ENCODE results near the gene ASCC2. TPM values are rescaled to one million over a fixed set of nuclear protein-coding genes. Genes with fewer than 3 reads are reported as not detected.
"Not testable (repeated sequence)": the region's sequence is repeated elsewhere in the genome, so short reads cannot be mapped to it uniquely, and the experiment has no call there.

ASCC2 gene
- total and polyA plus RNA-seq, 4 donors: 21.2 to 58.0 (median 39.6) TPM

DNA sequence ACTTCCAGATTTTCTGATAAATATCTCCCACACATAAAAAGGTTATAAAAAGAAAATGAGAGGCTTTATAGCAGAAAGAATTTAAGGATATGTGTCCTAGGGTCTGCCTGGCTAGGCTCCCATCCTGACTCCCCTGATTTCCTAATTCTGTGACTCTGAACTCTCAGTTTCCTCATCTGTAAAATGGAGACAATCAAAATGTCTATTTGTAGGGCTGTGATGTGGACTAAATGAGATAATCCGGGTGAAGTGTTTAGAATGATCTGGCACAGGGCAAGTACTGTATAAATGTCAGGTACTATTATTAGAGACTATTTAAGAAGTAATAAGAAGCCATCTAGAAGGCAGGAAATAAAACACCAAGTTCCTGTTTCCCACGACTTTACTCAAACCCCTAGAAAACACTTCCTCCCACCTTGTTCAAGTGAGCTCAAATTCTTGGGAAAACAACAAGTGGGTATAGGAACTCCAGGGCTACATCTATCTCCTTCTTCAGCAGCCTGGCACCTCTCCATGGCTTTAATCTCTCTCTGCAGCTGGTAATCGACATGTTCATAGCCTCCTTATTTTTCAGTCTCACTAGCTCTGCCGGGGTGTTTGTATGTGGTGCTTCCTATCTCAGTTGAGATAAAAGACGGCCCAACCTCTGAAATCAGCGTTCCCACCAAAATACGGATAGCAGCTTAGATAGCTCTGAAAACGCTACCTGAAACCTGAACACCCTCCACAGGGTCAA, 6.7 kb downstream of the ASCC2 start:
- H3K9me3 ChIP-seq (ENCODE audit: control insufficient read depth, low read length): no peaks in the 10 kb centered on the region
- WGBS, 2 donors: 82 to 87% methylated on average over 8 of the region's 8 CpGs
- no peak overlapping the region for H3K27ac ChIP-seq (ENCODE audit: low read depth in 1 of 2, low read length in 2 of 2)
- intact Hi-C loops (cut with DNase I): no loop called here
- H3K36me3 ChIP-seq (ENCODE audit: control insufficient read depth in 1 of 2, insufficient read depth in 2 of 2, low read length in 1 of 2): peaks cover 1 to 4% of the 10 kb centered on the region in 2 donors
- DNase-seq (no peak), ATAC-seq (ENCODE audit: low FRiP score) (no peak)
- no peaks in the 10 kb centered on the region for H3K27me3 ChIP-seq (ENCODE audit: control insufficient read depth in 1 of 2, insufficient read depth in 2 of 2, low read length in 1 of 2)
- no peak overlapping the region for H3K4me3 ChIP-seq (ENCODE audit: low read length in 2 of 2)
- no peaks in the 10 kb centered on the region for H3K4me1 ChIP-seq (ENCODE audit: control insufficient read depth in 1 of 2, insufficient read depth in 2 of 2, low read length in 2 of 2)

DNA sequence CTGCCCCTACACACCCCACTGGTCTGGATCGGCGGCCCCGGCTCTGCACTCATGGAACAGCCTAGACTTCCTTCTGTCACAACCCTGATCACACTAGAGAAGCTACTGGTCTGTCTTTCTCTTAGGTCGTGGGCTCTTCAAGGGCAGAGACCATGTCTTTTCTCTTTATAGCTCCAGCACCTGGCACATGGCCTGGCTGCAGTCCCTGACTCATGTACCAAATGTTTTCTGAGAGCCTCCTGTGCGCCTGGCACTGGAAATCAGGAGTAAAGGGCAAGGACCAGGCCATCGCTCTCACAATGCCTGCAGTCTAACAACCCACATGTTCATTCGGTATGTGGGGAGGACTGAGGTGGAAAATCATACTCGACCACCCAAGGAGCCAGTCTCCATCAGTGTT, 7.5 kb downstream of the ASCC2 start:
- Histone ChIP-seq H3K4me1 (ENCODE audit: control insufficient read depth in 1 of 2, insufficient read depth in 2 of 2, low read length in 2 of 2) (no peaks in the 10 kb centered on the region), H3K4me3 (ENCODE audit: low read length in 2 of 2) (no peak overlapping the region), H3K27ac (ENCODE audit: low read depth in 1 of 2, low read length in 2 of 2) (no peak overlapping the region), H3K27me3 (ENCODE audit: control insufficient read depth in 1 of 2, insufficient read depth in 2 of 2, low read length in 1 of 2) (no peaks in the 10 kb centered on the region), H3K9me3 (ENCODE audit: control insufficient read depth, low read length) (no peaks in the 10 kb centered on the region), H3K36me3 (ENCODE audit: control insufficient read depth in 1 of 2, insufficient read depth in 2 of 2, low read length in 1 of 2) (peaks cover 1 to 4% of the 10 kb centered on the region in 2 donors)
- ATAC-seq (ENCODE audit: low FRiP score): no peak
- WGBS, 2 donors: 92% methylated on average over 8 of the region's 8 CpGs
- intact Hi-C loops (cut with DNase I): no loop called here
- DNase-seq: no peak

DNA sequence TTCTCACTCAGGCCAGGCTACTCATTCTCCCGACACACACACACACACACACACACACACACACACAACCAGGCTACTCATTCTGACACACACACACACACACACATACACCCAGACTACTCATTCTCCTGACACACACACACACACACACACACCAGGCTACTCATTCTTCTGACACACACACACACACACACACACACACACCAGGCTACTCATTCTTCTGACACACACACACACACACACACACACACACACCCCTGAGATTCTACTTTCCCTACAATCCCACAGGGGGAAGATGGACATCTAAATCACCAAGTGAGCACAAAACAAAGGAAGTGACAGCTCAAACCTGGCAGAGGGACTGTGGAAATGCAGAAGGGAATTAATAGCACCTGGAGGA, 10.3 kb downstream of the ASCC2 start:
- H3K9me3 ChIP-seq (ENCODE audit: control insufficient read depth, low read length); H3K27me3 ChIP-seq (ENCODE audit: control insufficient read depth in 1 of 2, insufficient read depth in 2 of 2, low read length in 1 of 2); ATAC-seq (ENCODE audit: low FRiP score); intact Hi-C loops (cut with DNase I); H3K4me3 ChIP-seq (ENCODE audit: low read length in 2 of 2); H3K27ac ChIP-seq (ENCODE audit: low read depth in 1 of 2, low read length in 2 of 2); H3K4me1 ChIP-seq (ENCODE audit: control insufficient read depth in 1 of 2, insufficient read depth in 2 of 2, low read length in 2 of 2); H3K36me3 ChIP-seq (ENCODE audit: control insufficient read depth in 1 of 2, insufficient read depth in 2 of 2, low read length in 1 of 2); DNase-seq: not testable (repeated sequence)
- WGBS, 2 donors: 36 to 53% methylated on average over 1 of the region's 1 CpG

DNA sequence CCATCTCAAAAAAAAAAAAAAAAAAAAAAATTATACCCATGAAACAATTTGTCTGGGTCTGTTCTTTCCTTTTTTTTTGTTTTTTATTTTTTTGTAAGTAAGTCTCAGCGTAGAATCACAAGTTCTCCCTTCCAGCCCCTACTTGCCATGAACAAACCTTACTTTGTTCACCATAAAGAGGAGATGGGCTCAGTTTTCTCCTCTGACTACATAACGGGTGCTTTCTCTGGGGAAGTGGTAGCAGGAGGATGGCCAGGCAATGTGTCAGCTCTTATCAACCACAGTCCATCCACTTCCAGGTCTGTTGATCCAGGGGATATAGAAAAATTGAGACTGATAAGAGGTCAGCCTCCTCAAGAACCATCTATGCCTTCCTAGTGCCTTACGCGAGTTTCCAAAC, 11.0 kb downstream of the ASCC2 start:
- Histone ChIP-seq H3K4me3 (ENCODE audit: low read length in 2 of 2) (no peak overlapping the region), H3K27ac (ENCODE audit: low read depth in 1 of 2, low read length in 2 of 2) (no peak overlapping the region), H3K9me3 (ENCODE audit: control insufficient read depth, low read length) (no peaks in the 10 kb centered on the region), H3K27me3 (ENCODE audit: control insufficient read depth in 1 of 2, insufficient read depth in 2 of 2, low read length in 1 of 2) (no peaks in the 10 kb centered on the region), H3K4me1 (ENCODE audit: control insufficient read depth in 1 of 2, insufficient read depth in 2 of 2, low read length in 2 of 2) (no peaks in the 10 kb centered on the region), H3K36me3 (ENCODE audit: control insufficient read depth in 1 of 2, insufficient read depth in 2 of 2, low read length in 1 of 2) (peaks cover 4% of the 10 kb centered on the region in 2 donors)
- ATAC-seq (ENCODE audit: low FRiP score) (no peak), DNase-seq (no peak)
- intact Hi-C loops (cut with DNase I): no loop called here
- 91 to 96% methylated on average over 4 of the region's 4 CpGs for WGBS, 2 donors

DNA sequence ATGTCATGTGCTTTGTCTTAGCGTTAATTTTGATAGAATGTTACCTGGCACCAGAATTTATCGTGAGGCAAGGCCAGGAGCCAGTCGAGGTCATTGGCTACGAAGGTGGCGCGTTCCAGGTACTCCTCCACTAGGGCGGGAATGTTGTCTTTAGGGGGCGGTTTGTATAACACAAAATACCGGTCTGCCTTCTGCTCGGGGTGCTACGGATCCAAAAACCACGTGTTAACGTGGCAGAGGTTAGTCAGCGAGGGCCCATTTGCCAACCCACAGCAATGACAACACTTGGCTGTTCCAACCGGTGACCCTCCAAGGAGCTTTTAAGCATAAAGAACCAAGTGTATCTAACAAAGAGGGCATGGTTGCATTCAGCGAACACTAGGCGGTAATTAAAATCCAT, 12.5 kb downstream of the ASCC2 start:
- ATAC-seq (ENCODE audit: low FRiP score) (no peak), DNase-seq (no peak)
- intact Hi-C loops (cut with DNase I): no loop called here
- Histone ChIP-seq H3K9me3 (ENCODE audit: control insufficient read depth, low read length) (no peaks in the 10 kb centered on the region), H3K27me3 (ENCODE audit: control insufficient read depth in 1 of 2, insufficient read depth in 2 of 2, low read length in 1 of 2) (no peaks in the 10 kb centered on the region), H3K36me3 (ENCODE audit: control insufficient read depth in 1 of 2, insufficient read depth in 2 of 2, low read length in 1 of 2) (peaks cover 0 to 5% of the 10 kb centered on the region in 2 donors), H3K4me1 (ENCODE audit: control insufficient read depth in 1 of 2, insufficient read depth in 2 of 2, low read length in 2 of 2) (no peaks in the 10 kb centered on the region), H3K27ac (ENCODE audit: low read depth in 1 of 2, low read length in 2 of 2) (no peak overlapping the region), H3K4me3 (ENCODE audit: low read length in 2 of 2) (no peak overlapping the region)
- WGBS, 2 donors: 91% methylated on average over 17 of the region's 17 CpGs

DNA sequence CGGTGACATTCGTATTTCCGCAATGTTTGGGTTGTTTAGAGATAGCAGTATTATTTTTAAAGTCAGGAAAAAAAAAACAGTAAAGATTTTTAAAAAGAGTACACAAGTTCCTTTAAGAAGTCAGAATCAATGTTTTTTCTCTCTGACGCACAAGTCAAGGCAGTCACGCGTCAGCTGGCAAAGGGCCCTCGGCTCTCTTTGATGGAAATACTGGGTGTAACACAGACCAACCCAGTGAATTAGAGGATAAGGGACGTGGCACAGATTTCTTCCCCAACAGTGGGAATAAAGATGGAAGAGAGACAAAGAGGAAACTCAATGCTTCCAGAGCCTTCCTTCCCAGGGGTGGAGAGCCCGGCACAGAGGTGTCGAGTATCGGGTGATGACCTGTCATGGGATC, 13.4 kb downstream of the ASCC2 start:
- H3K4me1 ChIP-seq (ENCODE audit: control insufficient read depth in 1 of 2, insufficient read depth in 2 of 2, low read length in 2 of 2): no peaks in the 10 kb centered on the region
- DNase-seq: peak; percentile 68 to 82
- no peak overlapping the region for H3K27ac ChIP-seq (ENCODE audit: low read depth in 1 of 2, low read length in 2 of 2)
- 81 to 88% methylated on average over 11 of the region's 11 CpGs for WGBS, 2 donors
- intact Hi-C loops (cut with DNase I): no loop called here
- H3K4me3 ChIP-seq (ENCODE audit: low read length in 2 of 2): no peak overlapping the region
- peak; percentile 40 for ATAC-seq (ENCODE audit: low FRiP score)
- no peaks in the 10 kb centered on the region for H3K9me3 ChIP-seq (ENCODE audit: control insufficient read depth, low read length)
- H3K36me3 ChIP-seq (ENCODE audit: control insufficient read depth in 1 of 2, insufficient read depth in 2 of 2, low read length in 1 of 2): peaks cover 0 to 5% of the 10 kb centered on the region in 2 donors
- H3K27me3 ChIP-seq (ENCODE audit: control insufficient read depth in 1 of 2, insufficient read depth in 2 of 2, low read length in 1 of 2): no peaks in the 10 kb centered on the region

DNA sequence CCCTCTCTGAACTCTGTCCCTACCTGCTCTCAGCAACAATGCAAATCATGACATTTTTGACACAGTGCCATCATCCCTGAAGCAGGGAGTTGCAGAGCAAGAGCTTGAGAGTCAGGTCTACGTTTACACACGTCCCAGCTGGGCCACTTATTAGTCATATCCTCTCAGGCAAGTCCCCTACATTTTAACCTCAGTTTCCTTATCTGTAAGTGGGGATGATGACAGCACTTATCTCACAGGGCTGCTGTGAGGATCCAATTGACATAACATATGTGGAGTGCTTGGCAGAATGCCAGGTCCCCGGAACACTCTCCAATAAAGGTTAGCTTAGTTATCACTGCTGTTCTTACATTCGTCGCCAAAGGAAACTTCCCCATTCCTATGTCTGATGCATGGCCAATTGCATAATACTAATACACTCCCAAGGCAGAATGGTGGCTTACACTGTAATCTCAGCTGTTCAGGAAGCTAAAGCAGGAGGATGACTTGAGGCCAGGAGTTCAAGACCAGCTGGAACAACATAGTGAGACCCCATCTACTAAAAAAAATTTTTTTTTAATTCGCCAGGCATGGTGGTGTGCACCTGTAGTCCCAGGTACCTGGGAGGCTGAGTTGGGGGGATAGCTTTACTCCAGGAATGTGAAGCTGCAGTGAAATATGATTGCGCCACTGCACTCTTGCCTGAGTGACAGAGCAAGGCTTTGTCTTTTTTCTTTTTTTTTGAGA, 16.6 kb downstream of the ASCC2 start:
- ATAC-seq (ENCODE audit: low FRiP score) (peak; percentile 68), DNase-seq (peak; percentile 86 to 87)
- intact Hi-C loops (cut with DNase I): no loop called here
- 31 to 34% methylated on average over 7 of the region's 7 CpGs for WGBS, 2 donors
- H3K4me1 ChIP-seq (ENCODE audit: control insufficient read depth in 1 of 2, insufficient read depth in 2 of 2, low read length in 2 of 2): no peaks in the 10 kb centered on the region
- peaks cover 0 to 8% of the 10 kb centered on the region in 2 donors for H3K36me3 ChIP-seq (ENCODE audit: control insufficient read depth in 1 of 2, insufficient read depth in 2 of 2, low read length in 1 of 2)
- H3K27me3 ChIP-seq (ENCODE audit: control insufficient read depth in 1 of 2, insufficient read depth in 2 of 2, low read length in 1 of 2): no peaks in the 10 kb centered on the region
- no peak overlapping the region for H3K27ac ChIP-seq (ENCODE audit: low read depth in 1 of 2, low read length in 2 of 2)
- H3K4me3 ChIP-seq (ENCODE audit: low read length in 2 of 2): no peak overlapping the region
- no peaks in the 10 kb centered on the region for H3K9me3 ChIP-seq (ENCODE audit: control insufficient read depth, low read length)

DNA sequence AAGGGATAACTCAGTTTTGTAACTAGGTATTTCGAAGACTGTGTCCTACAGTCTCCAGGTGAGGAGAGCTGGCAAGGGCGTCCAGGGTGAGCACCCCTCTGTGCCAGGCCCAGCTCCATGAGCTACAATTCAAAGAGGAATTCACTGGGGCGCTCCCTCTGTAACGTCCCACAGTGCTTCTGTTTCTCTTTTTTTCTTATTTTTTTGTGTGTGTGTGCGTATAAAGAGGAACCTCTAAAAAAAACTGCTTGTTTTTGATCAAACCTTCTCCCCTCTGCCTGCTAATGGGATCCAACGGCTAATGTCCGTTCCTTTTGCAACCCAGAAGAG, 17.1 kb downstream of the ASCC2 start:
- H3K27ac ChIP-seq (ENCODE audit: low read depth in 1 of 2, low read length in 2 of 2): no peak overlapping the region
- no peaks in the 10 kb centered on the region for H3K27me3 ChIP-seq (ENCODE audit: control insufficient read depth in 1 of 2, insufficient read depth in 2 of 2, low read length in 1 of 2)
- H3K9me3 ChIP-seq (ENCODE audit: control insufficient read depth, low read length): no peaks in the 10 kb centered on the region
- peaks cover 0 to 8% of the 10 kb centered on the region in 2 donors for H3K36me3 ChIP-seq (ENCODE audit: control insufficient read depth in 1 of 2, insufficient read depth in 2 of 2, low read length in 1 of 2)
- H3K4me1 ChIP-seq (ENCODE audit: control insufficient read depth in 1 of 2, insufficient read depth in 2 of 2, low read length in 2 of 2): no peaks in the 10 kb centered on the region
- no peak overlapping the region for H3K4me3 ChIP-seq (ENCODE audit: low read length in 2 of 2)
- WGBS, 2 donors: 72 to 73% methylated on average over 7 of the region's 7 CpGs
- ATAC-seq (ENCODE audit: low FRiP score): no peak
- intact Hi-C loops (cut with DNase I): no loop called here
- no peak for DNase-seq

DNA sequence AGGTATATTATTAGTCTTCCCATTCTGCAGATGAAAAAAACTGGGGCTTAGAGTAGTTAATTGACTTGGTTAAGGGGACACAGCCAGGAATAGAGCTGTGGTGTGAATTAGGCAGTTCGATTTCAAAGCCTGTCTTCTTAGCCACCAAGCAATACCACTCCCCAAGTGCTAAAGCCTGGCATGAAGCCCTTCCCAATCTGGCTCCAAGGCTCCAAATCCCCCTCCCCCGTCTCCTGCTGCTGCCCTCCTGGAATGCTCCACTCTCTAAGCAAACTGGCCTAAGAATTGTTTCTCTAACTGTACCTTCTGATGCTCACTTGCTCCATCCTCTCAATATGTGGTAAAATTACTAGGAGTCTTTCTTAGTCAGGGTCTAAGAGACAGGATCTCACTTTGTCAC, 18.6 kb downstream of the ASCC2 start:
- WGBS, 2 donors: 92 to 95% methylated on average over 2 of the region's 2 CpGs
- H3K4me1 ChIP-seq (ENCODE audit: control insufficient read depth in 1 of 2, insufficient read depth in 2 of 2, low read length in 2 of 2): no peaks in the 10 kb centered on the region
- intact Hi-C loops (cut with DNase I): no loop called here
- DNase-seq: no peak
- no peaks in the 10 kb centered on the region for H3K27me3 ChIP-seq (ENCODE audit: control insufficient read depth in 1 of 2, insufficient read depth in 2 of 2, low read length in 1 of 2)
- H3K9me3 ChIP-seq (ENCODE audit: control insufficient read depth, low read length): no peaks in the 10 kb centered on the region
- no peak overlapping the region for H3K4me3 ChIP-seq (ENCODE audit: low read length in 2 of 2)
- ATAC-seq (ENCODE audit: low FRiP score): no peak
- H3K27ac ChIP-seq (ENCODE audit: low read depth in 1 of 2, low read length in 2 of 2): no peak overlapping the region
- peaks cover 0 to 8% of the 10 kb centered on the region in 2 donors for H3K36me3 ChIP-seq (ENCODE audit: control insufficient read depth in 1 of 2, insufficient read depth in 2 of 2, low read length in 1 of 2)
